22Rv1 (cell line): ENCODE measurements around the gene TOB2.

Experiments
- ZFX ChIP-seq: fragments of 450-650 bp; IDR thresholded peaks from 2 replicates; pipeline ENCODE4 v1.6.1; 2017; ENCODE audit warnings: antibody characterized with exemption, borderline replicate concordance
- TF ChIP-seq, protein P1 (sequence below): fragments of 450-650 bp; IDR thresholded peaks from 2 replicates; pipeline ENCODE4 v1.5.1; 2017; ENCODE audit warnings: mild to moderate bottlenecking

DNA sequence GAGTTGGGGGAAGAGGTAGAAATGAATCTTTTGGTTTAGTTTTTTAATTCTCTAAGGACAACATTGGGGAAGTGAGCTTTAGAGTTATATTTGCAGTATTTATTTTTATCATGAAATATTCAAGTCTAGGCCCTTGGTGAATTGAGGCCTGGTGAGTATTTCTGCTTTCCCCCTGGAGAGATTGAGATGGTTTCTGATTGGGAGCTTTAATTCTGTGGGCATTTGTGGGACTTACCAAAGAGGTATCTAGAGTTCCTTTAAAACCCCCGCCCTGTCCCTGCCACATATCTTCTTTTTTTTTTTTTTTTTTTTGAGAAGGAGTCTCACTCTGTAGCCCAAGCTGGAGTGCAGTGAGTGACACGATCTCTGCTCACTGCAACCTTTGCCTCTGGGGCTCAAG is 31.9 kb upstream of the TOB2 start:
- TF ChIP-seq, protein P1, sequence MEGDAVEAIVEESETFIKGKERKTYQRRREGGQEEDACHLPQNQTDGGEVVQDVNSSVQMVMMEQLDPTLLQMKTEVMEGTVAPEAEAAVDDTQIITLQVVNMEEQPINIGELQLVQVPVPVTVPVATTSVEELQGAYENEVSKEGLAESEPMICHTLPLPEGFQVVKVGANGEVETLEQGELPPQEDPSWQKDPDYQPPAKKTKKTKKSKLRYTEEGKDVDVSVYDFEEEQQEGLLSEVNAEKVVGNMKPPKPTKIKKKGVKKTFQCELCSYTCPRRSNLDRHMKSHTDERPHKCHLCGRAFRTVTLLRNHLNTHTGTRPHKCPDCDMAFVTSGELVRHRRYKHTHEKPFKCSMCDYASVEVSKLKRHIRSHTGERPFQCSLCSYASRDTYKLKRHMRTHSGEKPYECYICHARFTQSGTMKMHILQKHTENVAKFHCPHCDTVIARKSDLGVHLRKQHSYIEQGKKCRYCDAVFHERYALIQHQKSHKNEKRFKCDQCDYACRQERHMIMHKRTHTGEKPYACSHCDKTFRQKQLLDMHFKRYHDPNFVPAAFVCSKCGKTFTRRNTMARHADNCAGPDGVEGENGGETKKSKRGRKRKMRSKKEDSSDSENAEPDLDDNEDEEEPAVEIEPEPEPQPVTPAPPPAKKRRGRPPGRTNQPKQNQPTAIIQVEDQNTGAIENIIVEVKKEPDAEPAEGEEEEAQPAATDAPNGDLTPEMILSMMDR, result no peak
- no peak for TF ChIP-seq ZFX
